GM23338 (cell line): Measurements from ENCODE around the gene GGA2. TPM values are rescaled to one million over a fixed set of nuclear protein-coding genes. Genes with fewer than 3 reads are reported as not detected.

ENCODE experiments used
- ATAC-seq: fragments of 200-7000 bp; cut with Tn5 transposase; 3 replicates; pipeline ENCODE4 v1.9.1; 2020
- DNase-seq: peaks from one replicate; pipeline ENCODE4 v3.0.0-alpha.2; 2015; ENCODE audit warnings: low spot score
- H2AFZ ChIP-seq: fragments of 200-600 bp; sonication (generic); 2 replicates; pipeline ENCODE4 v1.8.0; 2016; ENCODE audit warnings: antibody characterized with exemption, mild to moderate bottlenecking, moderate library complexity
- H3F3A ChIP-seq: fragments of 200-600 bp; sonication (generic); replicated peaks from 2 replicates; pipeline ENCODE4 v1.8.0; 2017; ENCODE audit warnings: antibody characterized with exemption, mixed run types, low read depth
- H3K27ac ChIP-seq: fragments of 200-600 bp; sonication (generic); 2 replicates; pipeline ENCODE4 v1.6.1; 2016; ENCODE audit warnings: low read depth
- H3K27me3 ChIP-seq: fragments of 200-600 bp; sonication (generic); 2 replicates; pipeline ENCODE4 v1.8.0; 2016; ENCODE audit warnings: mild to moderate bottlenecking, mixed run types, moderate library complexity; ENCODE audit not compliant: insufficient read depth
- H3K36me3 ChIP-seq: fragments of 200-600 bp; sonication (generic); 2 replicates; pipeline ENCODE4 v1.8.0; 2016; ENCODE audit warnings: mild to moderate bottlenecking; ENCODE audit not compliant: insufficient read depth
- H3K4me1 ChIP-seq: fragments of 200-600 bp; sonication (generic); 2 replicates; pipeline ENCODE4 v1.8.0; 2016; ENCODE audit warnings: mild to moderate bottlenecking, moderate library complexity; ENCODE audit not compliant: insufficient read depth
- H3K4me2 ChIP-seq: fragments of 200-600 bp; sonication (generic); 2 replicates; pipeline ENCODE4 v1.7.1; 2017; ENCODE audit warnings: mixed run types
- H3K4me3 ChIP-seq: fragments of 200-600 bp; sonication (generic); 2 replicates; pipeline ENCODE4 v1.6.1; 2016; ENCODE audit warnings: mixed run types
- H3K79me2 ChIP-seq: fragments of 200-600 bp; sonication (generic); replicated peaks from 2 replicates; pipeline ENCODE4 v1.8.0; 2017; ENCODE audit warnings: mild to moderate bottlenecking; ENCODE audit not compliant: insufficient read depth
- H3K9me2 ChIP-seq: fragments of 200-600 bp; sonication (generic); 2 replicates; pipeline ENCODE4 v1.8.0; 2017; ENCODE audit not compliant: insufficient read depth
- H4K20me1 ChIP-seq: fragments of 200-600 bp; sonication (generic); replicated peaks from 2 replicates; pipeline ENCODE4 v1.8.0; 2017; ENCODE audit warnings: mild to moderate bottlenecking; ENCODE audit not compliant: insufficient read depth
- H3K27ac Mint-ChIP-seq: 2 replicates; pipeline ENCODE4 v1.8.0; 2020; ENCODE audit warnings: inconsistent platforms, mild to moderate bottlenecking, moderate library complexity, mixed read lengths
- H3K27me3 Mint-ChIP-seq: 3 replicates; pipeline ENCODE4 v1.8.0; 2022; ENCODE audit warnings: low read depth, mild to moderate bottlenecking, moderate library complexity, mixed read lengths, inconsistent platforms; ENCODE audit not compliant: insufficient read depth, poor library complexity
- H3K36me3 Mint-ChIP-seq: 3 replicates; pipeline ENCODE4 v1.8.0; 2021; ENCODE audit warnings: low read depth, mild to moderate bottlenecking, inconsistent platforms, moderate library complexity, mixed read lengths
- H3K4me1 Mint-ChIP-seq: 3 replicates; pipeline ENCODE4 v1.8.0; 2020; ENCODE audit warnings: mild to moderate bottlenecking, inconsistent platforms, mixed read lengths
- H3K4me3 Mint-ChIP-seq: 3 replicates; pipeline ENCODE4 v1.8.0; 2021; ENCODE audit warnings: moderate library complexity, mild to moderate bottlenecking, inconsistent platforms, mixed read lengths
- H3K9me3 Mint-ChIP-seq: 3 replicates; pipeline ENCODE4 v1.8.0; 2020; ENCODE audit warnings: moderate library complexity, mild to moderate bottlenecking, inconsistent platforms, mixed read lengths
- CREB1 ChIP-seq: fragments of 250-450 bp; sonication (Bioruptor Pico); IDR thresholded peaks from 2 replicates; pipeline ENCODE4 v1.5.0; 2020; ENCODE audit warnings: low read depth, mild to moderate bottlenecking, moderate library complexity
- EZH2 ChIP-seq: fragments of 200-600 bp; sonication (generic); IDR thresholded peaks from one replicate; pipeline ENCODE4 v1.8.0; 2017; ENCODE audit warnings: antibody characterized with exemption, mild to moderate bottlenecking, low read depth; ENCODE audit not compliant: unreplicated experiment
- STAT1 ChIP-seq: IDR thresholded peaks from one replicate; pipeline ENCODE4 v1.6.1; 2016; ENCODE audit warnings: antibody characterized with exemption; ENCODE audit not compliant: unreplicated experiment
- ZNF462 ChIP-seq: fragments of 250-450 bp; sonication (Bioruptor Pico); IDR thresholded peaks from 2 replicates; pipeline ENCODE4 v1.5.0; 2020; ENCODE audit warnings: mild to moderate bottlenecking, moderate library complexity
- polyA plus RNA-seq: library from polyadenylated mRNA; unstranded; fragments of >200 nt; fragmentation: Nextera tagmentation; extraction: Ambion mirVana; gene quantifications from 2 replicates; pipeline ENCODE4 v1.2.1, GENCODE V29; 2016
- total RNA-seq: library from RNA; depleted of rRNA; stranded (reverse); fragments of >200 nt; shearing (Covaris generic); gene quantifications from 2 replicates; pipeline ENCODE4 v1.2.3, GENCODE V29; 2014

The GGA2 gene
- total and polyA plus RNA-seq, 2 experiments from 2014 or later = 40.3 to 76.6 TPM

- TF ChIP-seq ZNF462 (CRISPR knock-in tag) = no peak
- TF ChIP-seq CREB1 (CRISPR knock-in tag) = no peak
- TF ChIP-seq STAT1 = no peak
Observed at GRCh38 chr16:23476289-23476688, 34.0 kb downstream of the GGA2 start (continued).

- no peak overlapping the region for H3K27ac ChIP-seq
- Mint-ChIP-seq H3K4me1 (no peaks in the 10 kb centered on the region), H3K27me3 (peaks cover 2% of the 10 kb centered on the region), H3K27ac (no peak overlapping the region), H3K4me3 (no peak overlapping the region), H3K36me3 (peaks cover 62% of the 10 kb centered on the region), H3K9me3 (no peaks in the 10 kb centered on the region)
- H3K27me3 ChIP-seq = no peaks in the 10 kb centered on the region
- H2AFZ ChIP-seq = no peak overlapping the region
- H4K20me1 ChIP-seq = no peaks in the 10 kb centered on the region
- no peak overlapping the region for H3K4me2 ChIP-seq
- H3K4me3 ChIP-seq = no peak overlapping the region
- DNase-seq (no peak), ATAC-seq (no peak)
- no peaks in the 10 kb centered on the region for H3K79me2 ChIP-seq
- no peaks in the 10 kb centered on the region for H3K9me2 ChIP-seq
- no peaks in the 10 kb centered on the region for H3K4me1 ChIP-seq
- peaks cover 64% of the 10 kb centered on the region for H3K36me3 ChIP-seq
- 0 out of 2 replicates have a peak, but pooled peaks cover 3% of the 10 kb centered on the region for H3F3A ChIP-seq
- TF ChIP-seq EZH2 = no peak
Observed at GRCh38 chr16:23469814-23470213, 40.5 kb downstream of the GGA2 start.
